Stimulated activated CD4-positive, alpha-beta T cell treated with anti-CD3 and anti-CD28 coated beads, Interleukin-1b, Interleukin-23, amount 100 ng/mL, for 48 hours (primary cell): ENCODE measurements around the gene EDEM3.
"Not testable (repeated sequence)": the region's sequence is repeated elsewhere in the genome, so short reads cannot be mapped to it uniquely, and the experiment has no call there.

Source experiments
- DNase-seq: peaks from one replicate; pipeline ENCODE4 v3.0.0-alpha.2; 2020

The EDEM3 gene, protein sequence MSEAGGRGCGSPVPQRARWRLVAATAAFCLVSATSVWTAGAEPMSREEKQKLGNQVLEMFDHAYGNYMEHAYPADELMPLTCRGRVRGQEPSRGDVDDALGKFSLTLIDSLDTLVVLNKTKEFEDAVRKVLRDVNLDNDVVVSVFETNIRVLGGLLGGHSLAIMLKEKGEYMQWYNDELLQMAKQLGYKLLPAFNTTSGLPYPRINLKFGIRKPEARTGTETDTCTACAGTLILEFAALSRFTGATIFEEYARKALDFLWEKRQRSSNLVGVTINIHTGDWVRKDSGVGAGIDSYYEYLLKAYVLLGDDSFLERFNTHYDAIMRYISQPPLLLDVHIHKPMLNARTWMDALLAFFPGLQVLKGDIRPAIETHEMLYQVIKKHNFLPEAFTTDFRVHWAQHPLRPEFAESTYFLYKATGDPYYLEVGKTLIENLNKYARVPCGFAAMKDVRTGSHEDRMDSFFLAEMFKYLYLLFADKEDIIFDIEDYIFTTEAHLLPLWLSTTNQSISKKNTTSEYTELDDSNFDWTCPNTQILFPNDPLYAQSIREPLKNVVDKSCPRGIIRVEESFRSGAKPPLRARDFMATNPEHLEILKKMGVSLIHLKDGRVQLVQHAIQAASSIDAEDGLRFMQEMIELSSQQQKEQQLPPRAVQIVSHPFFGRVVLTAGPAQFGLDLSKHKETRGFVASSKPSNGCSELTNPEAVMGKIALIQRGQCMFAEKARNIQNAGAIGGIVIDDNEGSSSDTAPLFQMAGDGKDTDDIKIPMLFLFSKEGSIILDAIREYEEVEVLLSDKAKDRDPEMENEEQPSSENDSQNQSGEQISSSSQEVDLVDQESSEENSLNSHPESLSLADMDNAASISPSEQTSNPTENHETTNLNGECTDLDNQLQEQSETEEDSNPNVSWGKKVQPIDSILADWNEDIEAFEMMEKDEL

DNA sequence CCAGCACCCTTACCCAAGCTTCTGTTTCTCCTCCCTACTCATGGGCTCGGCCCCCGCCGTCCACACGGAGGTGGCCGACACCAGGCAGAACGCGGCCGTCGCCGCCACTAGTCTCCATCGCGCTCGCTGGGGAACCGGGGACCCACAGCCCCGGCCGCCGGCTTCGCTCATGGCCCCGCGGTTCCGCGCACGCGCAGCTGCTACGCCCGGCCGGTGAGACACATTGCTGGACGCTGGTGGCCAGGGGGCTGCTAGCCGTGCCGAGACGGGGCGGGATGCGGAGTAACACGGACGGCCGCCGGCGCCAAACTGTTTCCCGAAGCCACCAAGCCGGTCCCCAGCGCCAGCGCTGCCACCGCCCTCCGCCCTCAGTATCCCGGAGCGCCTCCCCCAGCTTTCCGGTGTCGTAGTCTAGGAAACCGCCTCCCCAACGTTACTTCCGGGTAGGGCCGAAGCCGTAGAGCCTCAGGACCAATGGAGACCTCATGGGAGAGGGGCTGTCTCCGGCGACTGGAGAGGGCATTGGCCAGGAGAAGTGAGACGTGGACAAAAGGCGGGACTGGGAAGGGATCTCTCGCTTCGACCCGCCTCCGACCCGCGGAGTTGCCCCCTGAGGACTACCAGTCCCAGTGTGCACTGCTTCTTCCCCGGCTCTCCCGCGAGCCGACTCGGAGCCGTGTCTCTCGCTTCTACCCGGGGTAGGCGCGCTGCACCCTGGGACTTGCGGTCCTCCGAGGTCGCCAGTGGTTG, at the start of gene EDEM3:
EDEM3 (minus strand) TSS at position 383 of the 750 bp plus-strand sequence; CDS start at position 171, 212 bp downstream.
- peak; percentile 99 for DNase-seq

DNA sequence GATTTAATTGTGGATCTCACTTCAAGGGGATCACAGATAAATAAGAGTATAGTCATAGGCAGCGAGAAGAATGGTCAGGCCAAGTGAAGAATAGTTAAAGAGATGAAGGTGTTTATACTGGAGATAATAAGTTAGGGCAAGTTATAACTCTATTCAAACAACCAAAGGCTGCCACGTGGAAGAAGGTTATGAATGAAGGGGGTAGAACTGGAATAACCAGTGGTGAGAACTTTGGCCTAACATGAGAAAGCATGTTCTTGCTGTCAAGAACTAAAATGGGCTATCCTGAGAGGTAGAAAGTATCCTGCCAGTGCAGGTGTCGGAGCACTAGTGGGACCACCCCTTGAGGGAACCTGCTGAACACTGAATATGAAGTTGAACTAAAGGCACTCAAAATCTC, 49.6 kb upstream of the EDEM3 start:
- no peak for DNase-seq

DNA sequence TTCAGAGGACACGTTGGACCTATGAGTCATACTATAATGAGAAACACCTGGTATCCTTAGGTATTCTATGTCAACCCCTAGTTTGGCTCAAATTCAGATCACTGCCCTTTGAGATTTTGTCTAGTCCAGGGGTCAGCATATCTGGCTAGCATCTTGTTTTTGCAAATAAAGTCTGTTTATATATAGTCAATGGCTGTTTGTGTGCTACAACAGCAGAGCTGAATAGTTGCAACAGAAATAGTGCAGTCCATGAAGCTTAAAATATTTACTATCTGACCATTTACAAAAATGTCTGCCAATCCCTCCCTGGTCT, 48.5 kb upstream of the EDEM3 start:
- no peak for DNase-seq

DNA sequence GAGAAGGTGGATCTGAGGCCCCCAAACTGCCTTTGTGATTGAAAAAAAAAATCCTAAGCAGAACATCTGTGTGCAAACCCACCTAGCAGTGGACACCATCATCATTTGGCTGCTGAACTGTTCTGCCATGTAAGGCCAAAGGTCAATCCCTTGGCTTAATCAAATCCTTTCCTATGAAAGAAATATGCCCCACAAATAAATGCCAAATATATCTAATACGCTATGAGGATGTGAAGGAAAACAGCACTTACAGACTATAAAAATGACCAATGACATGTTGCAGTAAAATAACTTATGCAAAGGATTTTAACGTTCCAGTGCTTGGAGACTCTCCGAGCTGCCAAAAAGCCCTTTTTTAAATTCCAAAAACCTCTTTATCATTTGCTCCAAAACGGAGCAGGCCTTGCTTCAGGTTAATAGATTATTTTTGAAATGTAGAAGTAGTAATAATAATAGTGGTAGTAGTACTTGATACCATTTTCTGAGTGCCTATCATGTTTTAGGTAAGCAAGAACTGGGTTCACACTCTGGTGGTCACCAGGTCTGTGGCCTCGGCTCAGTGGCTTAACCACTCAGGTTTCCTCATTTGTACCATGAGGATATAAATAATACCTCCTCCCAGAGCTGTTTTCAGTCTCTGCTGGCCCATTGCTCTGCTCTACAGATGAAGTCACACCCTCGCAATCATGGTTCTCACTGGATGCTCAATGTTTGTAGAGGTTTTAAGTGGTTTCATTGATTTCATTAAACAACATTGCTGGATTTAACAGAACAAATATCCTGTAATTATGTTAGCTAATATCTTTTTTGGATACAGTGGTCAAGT, 47.9 kb upstream of the EDEM3 start:
- DNase-seq: no peak

DNA sequence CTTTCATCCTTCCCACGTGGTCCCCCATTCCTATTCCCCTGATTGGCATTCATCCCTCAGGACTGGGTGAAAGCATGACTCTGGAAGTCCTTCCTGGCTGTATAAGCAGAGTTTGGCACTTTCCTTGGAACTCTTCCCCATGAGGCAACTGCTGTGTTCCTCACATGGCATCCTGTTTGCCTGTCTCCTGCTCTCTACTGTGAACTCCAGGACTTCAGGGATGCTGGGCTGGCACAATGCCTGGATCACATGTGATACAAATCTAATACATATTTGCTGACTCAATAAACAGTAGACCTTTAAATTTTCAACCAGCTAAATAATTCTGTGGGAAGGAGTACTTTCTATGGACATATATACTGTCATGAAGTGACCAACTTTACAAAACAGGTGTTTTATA, 46.8 kb upstream of the EDEM3 start:
- no peak for DNase-seq

DNA sequence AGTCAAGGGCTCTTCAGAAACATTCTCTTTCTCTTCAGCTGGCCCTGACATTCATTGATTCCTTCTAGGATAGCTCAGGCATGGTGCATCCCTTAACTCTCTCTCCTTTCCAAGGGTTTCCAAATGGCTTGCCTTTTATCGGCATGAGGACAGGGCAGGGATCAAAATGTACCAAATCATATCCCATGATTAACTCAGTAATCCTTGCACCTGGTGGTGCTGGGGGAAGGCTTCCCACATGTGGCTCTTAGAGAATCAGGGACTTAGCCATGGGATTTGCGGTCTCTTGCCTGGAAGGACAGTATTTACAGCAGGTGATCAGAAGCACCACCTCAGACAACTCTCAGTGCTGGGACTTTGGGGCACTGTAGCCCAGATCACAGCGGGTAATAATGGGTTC, 46.2 kb upstream of the EDEM3 start:
- no peak for DNase-seq

DNA sequence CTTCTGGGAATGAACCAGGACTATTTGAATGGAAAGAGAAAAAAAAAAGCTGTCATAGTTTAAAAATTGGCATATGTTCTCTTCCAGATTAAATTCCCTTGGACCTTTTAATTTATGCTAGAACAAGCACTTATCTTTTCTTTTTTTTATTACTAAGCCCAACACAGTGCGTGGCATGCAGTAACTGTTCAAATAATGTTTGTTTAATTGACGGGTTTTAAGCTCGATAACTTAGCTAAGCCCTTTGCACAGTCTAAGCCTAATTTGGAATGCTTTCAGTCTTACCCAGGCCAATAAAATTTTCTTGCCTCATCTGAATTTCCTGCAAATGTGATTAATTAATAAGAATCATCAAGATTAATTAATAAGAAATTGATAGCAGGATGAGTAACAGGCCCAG, 39.3 kb upstream of the EDEM3 start:
- no peak for DNase-seq

DNA sequence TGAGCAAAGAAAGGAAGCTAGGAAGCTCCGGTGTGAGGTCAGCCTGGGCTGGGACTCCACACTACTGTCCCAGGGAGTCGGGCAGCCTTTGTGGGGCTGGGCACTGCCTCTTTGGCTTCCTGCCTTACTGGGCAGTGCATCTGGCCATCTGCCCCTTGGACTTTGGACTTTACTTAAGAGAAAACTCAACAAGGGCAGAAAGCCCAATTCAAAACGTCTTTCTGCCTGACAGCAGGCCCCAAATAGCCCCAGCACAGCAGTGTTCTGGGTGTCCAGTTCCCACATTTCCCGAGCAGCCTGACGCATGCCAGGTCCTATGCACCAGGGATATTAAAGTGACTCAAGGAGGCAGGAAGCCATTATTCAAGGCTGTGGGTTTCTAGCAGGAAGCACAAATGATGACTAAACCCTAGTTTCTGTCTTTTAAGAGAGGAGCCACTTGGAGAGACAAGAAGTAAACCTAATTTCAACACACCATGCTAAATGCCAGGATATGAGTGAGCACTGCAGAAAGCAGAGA, 37.9 kb upstream of the EDEM3 start:
- peak; percentile 6 for DNase-seq

DNA sequence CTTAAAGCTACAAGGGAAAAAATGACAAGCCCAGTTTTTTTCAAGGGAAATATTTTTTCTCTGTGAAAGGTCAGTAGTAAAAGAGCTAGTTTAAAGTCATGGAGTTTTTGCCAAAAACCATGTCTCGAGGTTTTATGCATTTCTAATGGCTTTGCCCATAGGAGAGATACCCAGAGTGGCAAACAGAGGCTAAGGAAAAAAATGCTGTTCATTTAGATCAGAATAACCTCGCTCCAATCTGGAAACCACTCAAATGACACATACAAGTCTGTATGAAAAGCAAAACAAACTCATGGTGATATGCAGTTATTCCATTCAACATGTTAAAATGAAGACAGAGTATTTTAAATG, 36.9 kb upstream of the EDEM3 start:
- no peak for DNase-seq

DNA sequence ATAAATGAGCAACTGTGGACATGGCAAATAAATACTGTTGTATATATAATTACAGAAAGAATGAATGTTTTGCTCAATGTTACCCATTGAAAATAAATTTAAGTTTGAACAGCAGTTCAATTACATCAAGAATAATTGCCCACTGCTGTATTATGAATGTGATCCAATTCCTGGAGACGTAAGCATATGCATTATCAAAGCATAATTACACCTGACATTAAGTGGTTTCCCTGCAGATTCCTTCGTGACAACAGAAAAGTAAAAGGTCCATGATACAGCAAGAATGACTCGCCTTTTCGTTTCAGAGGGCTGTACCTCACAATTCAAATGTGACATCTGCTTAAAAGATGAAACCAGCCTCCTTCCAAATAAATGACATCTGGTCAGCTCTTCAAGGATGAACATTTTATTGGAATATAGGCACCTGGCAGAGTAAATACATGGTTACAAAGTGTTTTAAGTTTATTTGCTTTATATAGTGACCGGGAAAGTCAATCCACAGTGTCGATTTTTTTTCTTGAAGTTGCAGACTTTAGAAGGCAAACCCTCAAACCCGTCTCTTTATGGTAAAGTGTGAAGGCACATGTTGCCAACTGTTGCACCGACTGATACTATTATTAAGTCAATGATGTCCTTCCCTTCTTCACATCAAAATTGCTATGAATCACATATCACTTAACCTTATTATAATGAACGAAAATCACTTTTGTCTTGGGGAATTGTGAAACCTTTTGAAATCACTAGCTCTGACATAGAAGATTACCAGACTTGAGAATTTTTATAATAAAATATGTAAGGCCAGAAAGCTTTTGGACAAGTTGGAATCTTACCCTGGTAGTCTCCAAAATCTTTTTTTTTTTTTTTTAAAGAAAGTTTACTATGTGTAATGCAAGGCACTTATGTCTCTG, 36.2 kb upstream of the EDEM3 start:
- no peak for DNase-seq

DNA sequence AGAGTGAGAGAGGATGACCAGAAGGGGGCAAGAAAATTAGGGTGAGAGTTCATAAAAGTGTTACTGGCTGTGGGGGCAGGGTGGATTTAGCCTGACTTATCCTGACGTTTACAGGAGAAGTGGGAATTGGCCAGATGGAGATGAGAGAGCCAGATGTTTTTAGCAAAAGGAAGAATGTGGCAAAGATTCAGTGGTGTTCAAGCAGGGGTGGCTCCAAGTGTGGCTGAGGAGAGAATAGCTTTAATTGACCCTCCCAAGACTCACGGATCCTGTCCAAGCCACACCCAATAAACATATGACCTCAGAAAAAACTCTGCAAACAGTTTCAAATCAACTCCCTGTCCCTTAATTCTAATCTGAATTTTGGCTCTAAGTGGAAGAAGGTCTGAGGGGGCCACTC, 35.2 kb upstream of the EDEM3 start:
- no peak for DNase-seq

DNA sequence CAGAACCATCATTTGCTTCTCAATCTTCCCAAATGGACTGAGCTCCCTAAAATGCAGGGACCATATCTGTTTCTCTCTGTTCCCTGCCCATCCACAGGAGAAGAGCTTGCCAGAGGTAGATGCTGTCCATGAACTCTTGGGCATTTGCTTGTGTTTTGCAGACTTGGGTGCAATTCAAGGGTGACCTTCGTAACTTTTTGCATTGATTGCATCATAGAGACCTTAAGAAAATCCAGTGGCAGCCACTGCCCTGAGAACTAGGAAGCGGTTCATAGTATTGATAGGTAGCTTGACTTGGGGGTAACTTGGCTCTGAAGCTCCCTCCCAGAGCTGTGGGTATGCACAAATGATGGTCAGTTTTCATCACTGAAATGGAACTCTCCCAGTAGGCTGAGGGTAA, 34.3 kb upstream of the EDEM3 start:
- no peak for DNase-seq

DNA sequence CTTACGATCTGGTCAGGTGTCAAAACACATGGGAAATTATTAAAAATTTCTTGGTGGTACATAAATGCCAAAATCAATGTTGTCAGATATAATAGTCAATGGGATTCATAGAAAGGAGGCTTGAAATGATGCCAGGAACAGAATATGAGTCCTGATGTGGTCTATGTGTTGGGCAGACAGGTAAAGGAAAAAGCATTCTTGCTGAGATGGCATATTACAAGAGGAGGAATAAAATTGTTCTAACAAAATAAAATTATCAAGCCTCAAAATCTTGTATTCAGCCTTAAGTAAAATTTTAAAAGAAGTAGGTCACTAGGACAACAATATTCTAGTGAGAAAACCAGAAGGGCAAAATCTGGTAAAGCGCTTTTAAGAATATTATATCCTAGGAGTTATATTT, 30.9 kb upstream of the EDEM3 start:
- no peak for DNase-seq

DNA sequence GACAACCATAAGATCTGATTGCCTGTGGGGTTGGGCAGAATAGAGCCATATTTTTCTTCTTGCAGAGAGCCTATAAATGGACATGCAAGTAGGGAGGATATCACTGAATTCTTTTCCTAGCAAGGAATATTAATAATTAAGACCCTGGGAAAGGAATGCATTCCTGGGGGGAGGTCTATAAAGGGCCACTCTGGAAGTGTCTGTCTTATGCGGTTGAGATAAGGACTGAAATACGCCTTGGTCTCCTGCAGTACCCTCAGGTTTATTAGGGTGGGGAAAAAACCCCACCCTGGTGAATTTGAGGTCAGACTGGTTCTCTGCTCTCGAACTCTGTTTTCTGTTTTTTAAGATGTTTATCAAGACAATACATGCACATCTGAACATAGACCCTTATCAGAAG, 29.1 kb upstream of the EDEM3 start:
- not testable (repeated sequence) for DNase-seq

DNA sequence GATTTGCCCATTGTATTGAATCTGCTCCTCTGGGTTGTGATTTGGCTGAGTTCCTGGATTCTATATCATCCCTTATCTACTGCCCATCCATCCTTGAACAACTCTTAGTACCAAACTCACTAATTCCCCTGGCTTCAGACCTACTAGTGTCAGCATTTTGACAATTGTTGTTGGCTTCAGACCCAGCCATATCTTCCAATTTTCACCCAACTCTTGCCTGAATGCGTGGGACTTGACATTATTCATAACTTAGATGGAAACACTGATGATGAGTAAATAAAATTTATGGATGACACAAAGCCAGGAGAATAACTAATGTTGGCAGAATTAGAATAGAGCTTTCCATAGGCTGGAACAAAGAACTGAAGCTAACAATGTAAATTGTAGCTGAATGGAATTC, 27.3 kb upstream of the EDEM3 start:
- no peak for DNase-seq

DNA sequence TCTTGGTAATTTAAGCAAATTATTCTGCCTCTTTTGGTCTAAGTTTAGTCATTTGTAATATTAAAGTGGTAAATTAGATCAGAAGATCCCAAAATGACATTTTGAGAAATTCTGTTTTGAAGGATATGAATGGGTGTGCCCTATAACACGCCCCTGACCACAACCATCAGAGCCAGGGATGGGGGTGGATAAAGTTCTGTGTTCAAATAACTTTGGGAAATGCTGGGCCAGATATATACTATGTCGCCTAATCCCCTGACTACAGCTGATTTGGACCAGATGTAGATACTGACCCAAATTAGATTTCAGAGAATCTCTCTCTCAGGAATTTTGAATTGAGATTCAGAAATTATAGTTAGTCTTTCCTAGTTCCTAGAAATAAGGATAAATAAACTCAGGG, 21.2 kb upstream of the EDEM3 start:
- DNase-seq: no peak

DNA sequence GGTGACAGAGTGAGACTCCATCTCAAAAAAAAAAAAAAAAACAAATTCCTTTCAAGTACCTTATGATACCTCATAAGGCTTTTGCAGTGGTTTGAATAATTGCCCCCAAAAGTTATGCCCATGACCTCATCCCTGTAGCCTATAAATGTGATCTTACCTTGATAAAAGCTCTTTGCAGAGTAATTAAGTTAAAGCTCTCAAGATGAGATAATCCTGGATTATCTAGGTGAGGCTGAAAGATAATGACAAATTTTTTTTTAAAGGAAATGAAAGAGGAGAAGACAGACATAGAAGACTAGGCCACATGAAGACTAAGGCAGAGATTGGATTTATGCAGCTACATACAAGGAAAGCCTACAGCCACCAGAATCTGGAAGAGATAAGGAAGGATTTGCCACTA, 20.7 kb upstream of the EDEM3 start:
- no peak for DNase-seq

DNA sequence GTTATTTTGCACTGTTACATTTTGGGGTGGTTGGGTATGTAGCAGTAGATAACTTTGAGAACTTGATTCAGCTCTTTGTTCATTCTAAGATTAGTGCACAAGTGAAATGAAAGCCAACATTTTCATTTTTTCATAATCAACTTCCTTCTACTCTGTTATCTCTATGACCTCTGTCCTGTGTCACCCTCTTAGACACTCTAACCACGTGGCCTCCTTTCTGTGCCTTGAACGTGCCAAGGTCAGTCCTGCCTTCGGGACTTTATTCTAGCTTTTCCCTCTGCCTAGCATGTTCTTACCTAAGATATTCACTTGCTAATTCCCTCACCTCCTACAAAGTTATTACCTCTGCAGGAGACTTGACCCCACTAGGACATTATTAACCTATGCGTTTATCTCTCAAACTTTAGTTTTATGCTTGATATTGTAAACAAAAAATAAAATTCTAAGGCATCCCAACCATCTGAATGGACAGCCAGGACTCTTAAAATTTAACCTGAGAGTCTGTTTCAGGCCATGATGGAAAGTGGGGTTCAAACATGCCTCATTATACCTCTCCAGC, 19.2 kb upstream of the EDEM3 start:
- DNase-seq: no peak

DNA sequence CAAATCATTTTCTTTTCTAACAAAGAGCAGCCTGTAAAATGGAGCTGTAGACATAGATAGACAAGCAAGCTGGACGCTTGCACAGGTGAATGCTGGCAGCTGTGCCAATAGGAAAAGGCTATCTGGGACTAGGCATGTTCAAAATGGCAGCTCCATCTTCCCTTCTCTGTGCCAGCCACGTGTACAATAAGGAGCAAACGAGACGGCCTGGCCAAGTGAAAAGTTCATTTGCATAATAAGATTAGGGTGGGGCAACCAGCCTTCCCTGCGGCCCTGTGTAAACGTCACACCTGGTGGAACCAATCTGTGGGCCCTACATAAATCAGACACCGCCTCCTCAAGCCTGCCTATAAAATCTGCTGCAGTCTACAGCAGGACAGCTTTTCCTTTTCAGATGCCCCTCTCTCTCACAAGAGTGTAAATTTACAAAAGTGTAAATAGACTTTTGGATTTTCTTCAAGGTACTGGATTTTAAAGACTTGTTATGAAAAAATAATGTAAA, 16.6 kb upstream of the EDEM3 start:
- DNase-seq: no peak

DNA sequence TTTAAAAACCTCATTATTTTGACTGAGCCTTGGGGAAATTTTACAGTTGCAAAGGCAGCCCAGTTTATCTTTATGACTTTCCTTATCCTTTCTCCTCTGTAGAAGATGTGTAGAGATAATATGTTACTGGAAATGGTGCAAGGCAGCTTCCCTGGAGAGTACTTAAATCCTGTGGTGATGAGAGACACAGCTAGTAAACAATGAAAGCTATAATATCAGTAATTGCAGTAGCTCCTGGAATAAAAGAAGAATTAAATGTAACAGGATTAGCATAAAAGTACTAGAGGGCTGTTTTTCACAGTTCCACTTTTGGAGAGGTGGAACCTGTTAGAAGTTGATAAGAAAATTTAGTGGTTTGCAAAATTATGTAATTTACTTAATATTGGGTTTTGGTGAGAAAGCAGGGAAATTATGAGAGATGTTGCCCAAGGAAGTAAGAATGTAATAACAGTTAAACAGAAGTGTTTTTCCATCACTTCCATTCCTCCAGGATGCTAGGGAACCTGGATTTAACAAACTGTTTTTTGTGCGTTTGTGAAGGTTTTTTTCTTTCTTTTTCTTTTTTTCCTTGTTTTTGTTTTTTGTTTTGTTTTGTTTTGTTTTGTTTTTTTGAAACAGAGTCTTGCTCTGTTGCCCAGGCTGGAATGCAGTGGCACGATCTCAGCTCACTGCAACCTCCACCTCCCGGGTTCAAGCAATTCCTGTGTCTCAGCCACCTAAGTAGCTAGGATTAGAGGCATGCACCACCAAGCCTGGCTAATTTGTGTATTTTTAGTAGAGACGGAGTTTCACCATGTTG, 15.7 kb upstream of the EDEM3 start:
- no peak for DNase-seq
